ENCODE results near the gene OR52E1. TPM values are rescaled to one million over a fixed set of nuclear protein-coding genes. Genes with fewer than 3 reads are reported as not detected.
"Not testable (repeated sequence)": the region's sequence is repeated elsewhere in the genome, so short reads cannot be mapped to it uniquely, and the experiment has no call there.

The OR52E1 gene
- not detected in 2 replicates for total RNA-seq (2014; rRNA removed)
- not detected for polyA plus RNA-seq (2012)

GRCh38 chr11:5069272-5069671, at the start of gene OR52E1:
TSS of gene OR52E1 (plus strand) at chr11:5069572.
- no peak for DNase-seq (ENCODE audit: low read depth)

GRCh38 chr11:5021996-5022395, 47.4 kb upstream of the OR52E1 start:
- no peak for DNase-seq (ENCODE audit: low read depth)

GRCh38 chr11:5036669-5037068, 32.7 kb upstream of the OR52E1 start:
- DNase-seq (ENCODE audit: low read depth), result peak; percentile 9

DNA sequence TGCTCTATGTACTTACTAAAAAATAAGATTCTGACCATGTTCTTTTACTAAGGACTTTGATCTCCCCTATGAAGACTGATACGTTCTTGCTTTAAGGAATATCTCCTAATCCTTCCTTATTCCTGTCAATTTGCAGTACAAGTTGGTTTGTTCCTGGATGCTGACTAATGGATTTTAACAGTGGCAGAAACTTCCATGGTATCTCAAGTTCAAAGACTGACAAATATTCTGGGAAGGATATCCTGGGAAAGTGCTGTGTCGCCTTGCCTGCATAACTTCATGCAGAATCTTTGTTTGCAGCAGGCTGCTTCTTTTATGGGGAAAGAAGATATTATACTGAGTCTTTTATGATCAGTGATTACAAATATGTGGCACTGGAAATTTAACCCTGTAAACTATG, 31.4 kb upstream of the OR52E1 start:
- no peak for DNase-seq (ENCODE audit: low read depth)

GRCh38 chr11:5038341-5038740, 31.0 kb upstream of the OR52E1 start:
- DNase-seq (ENCODE audit: low read depth), result no peak

DNA sequence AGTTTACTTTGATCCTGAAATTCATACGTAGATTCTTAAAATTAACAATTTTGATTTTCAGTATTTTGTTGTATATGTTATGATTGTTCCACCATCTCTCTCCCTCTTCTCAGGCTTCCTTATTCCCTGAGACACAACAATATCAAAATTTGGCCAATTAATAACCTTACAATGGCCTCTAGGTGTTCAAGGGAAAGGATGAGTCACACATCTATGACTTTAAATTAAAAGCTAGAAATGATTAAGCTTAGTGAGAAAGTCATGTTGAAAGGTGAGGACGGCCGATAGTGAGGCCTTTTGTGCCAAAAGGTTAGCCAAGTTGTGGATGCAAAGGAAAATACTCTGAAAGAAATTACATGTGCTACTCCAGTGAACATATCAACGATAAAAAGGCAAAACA, 28.5 kb upstream of the OR52E1 start:
- DNase-seq (ENCODE audit: low read depth), result no peak

- no peak for DNase-seq (ENCODE audit: low read depth)
Measured at GRCh38 chr11:5042091-5042490, 27.3 kb upstream of the OR52E1 start.

DNA sequence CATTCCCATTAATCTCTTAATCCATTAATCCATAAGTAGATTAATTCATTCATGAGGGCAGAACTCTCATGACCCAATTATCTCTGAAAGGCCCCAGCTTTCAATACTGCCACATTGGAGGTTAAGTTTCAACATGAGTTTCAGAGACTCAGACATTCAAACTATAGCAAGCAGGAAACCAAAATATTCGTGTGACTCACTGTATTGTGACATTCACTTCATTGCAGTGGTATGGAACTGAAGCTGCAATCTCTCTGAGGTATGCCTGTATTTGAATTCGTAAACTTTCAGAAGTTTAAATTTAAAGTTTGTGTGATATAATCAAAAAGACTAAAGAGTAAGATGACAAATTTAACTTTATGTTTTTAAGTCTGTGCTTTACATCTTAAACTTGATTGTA, 26.0 kb upstream of the OR52E1 start:
- peak; percentile 3 for DNase-seq (ENCODE audit: low read depth)

- no peak for DNase-seq (ENCODE audit: low read depth)
Measured at GRCh38 chr11:5046226-5046625, 23.1 kb upstream of the OR52E1 start, which contains the start of gene OR52J3. TSS of gene OR52J3 (plus strand) at chr11:5046526. CDS start at chr11:5046526, 0 bp downstream.

DNA sequence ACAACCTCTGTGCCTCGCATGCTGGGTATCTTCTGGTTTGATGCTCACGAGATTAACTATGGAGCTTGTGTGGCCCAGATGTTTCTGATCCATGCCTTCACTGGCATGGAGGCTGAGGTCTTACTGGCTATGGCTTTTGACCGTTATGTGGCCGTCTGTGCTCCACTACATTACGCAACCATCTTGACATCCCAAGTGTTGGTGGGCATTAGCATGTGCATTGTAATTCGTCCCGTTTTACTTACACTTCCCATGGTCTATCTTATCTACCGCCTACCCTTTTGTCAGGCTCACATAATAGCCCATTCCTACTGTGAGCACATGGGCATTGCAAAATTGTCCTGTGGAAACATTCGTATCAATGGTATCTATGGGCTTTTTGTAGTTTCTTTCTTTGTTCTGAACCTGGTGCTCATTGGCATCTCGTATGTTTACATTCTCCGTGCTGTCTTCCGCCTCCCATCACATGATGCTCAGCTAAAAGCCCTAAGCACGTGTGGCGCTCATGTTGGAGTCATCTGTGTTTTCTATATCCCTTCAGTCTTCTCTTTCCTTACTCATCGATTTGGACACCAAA, 22.5 kb upstream of the OR52E1 start:
- no peak for DNase-seq (ENCODE audit: low read depth)

GRCh38 chr11:5058679-5059078, 10.7 kb upstream of the OR52E1 start:
- DNase-seq (ENCODE audit: low read depth), result not testable (repeated sequence)

DNA sequence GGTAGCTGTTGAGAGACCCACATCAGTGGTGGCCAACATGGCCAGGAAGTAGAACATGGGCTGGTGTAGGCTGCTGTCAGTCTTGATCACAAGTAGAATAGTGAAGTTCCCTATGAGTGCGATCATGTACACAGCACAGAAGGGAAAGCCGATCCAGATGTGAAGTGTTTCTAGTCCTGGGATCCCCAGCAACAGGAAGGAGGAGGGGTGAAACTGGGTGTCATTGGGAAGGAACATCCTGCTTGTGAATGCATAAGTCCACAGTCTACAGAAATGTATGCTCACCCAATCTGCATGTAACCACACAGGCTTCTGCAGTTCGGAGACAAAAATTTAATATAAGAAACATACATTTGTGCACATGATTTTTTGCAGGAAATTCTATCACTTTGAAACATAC, 10.0 kb upstream of the OR52E1 start, which contains the start of gene OR52E2:
Gene OR52E2, minus strand, starts transcription at position 237 of the 400 bp plus-strand sequence. Its CDS starts 0 bp downstream, at position 237.
- DNase-seq (ENCODE audit: low read depth), result no peak

GRCh38 chr11:5065027-5065426, 4.3 kb upstream of the OR52E1 start:
- no peak for DNase-seq (ENCODE audit: low read depth)

- no peak for DNase-seq (ENCODE audit: low read depth)
Measured at GRCh38 chr11:5071799-5072198, 2.4 kb downstream of the OR52E1 start.

GRCh38 chr11:5081405-5081804, 12.0 kb downstream of the OR52E1 start:
- DNase-seq (ENCODE audit: low read depth), result no peak

DNA sequence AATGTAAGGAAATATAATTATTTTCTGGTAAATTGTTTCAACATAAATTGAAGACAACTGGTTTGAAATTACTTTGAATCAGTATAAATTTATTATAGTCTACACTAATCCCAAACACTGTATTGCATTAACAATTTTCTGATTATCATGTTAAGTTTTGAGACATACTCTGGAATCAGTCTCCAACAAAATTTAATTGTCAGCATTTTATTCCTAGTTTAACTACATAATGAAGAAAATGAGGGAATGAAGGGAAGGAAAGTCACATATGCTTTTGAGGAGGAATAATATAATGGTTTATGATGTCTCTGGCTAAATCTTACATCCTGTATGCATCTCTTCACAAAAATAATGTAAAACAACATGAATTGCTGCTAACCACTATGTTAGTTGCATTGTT, 14.2 kb downstream of the OR52E1 start:
- no peak for DNase-seq (ENCODE audit: low read depth)

GRCh38 chr11:5088556-5088955, 19.2 kb downstream of the OR52E1 start:
- no peak for DNase-seq (ENCODE audit: low read depth)

- no peak for DNase-seq (ENCODE audit: low read depth)
Measured at GRCh38 chr11:5090668-5091067, 21.3 kb downstream of the OR52E1 start.

DNA sequence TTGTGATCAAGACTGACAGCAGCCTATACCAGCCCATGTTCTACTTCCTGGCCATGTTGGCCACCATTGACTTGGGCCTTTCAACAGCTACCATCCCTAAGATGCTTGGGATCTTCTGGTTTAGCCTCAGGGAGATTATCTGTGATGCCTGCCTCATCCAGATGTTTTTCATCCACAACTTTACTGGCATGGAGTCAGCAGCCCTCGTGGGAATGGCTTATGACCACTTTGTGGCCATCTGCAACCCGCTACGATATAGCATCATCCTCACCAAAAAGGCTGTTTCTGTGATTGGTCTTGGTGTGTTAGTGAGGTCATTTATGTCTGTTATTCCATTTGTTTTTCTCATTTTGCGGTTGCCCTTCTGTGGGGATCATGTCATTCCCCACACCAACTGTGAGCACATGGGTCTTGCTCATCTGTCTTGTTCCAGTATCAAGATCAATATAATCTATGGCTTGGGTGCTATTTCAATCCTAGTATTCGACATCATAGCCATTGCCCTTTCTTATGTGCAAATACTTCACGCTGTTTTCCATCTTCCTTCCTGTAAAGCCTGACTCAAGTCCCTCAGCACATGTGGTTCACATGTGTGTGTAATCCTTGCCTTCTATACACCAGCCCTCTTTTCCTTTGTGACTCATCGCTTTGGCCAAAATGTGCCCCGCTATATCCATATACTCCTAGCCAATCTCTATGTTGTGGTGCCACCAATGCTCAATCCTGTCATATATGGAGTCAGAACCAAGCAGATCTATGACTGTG, 23.6 kb downstream of the OR52E1 start:
- no peak for DNase-seq (ENCODE audit: low read depth)

- no peak for DNase-seq (ENCODE audit: low read depth)
Measured at GRCh38 chr11:5096011-5096410, 26.6 kb downstream of the OR52E1 start.

DNA sequence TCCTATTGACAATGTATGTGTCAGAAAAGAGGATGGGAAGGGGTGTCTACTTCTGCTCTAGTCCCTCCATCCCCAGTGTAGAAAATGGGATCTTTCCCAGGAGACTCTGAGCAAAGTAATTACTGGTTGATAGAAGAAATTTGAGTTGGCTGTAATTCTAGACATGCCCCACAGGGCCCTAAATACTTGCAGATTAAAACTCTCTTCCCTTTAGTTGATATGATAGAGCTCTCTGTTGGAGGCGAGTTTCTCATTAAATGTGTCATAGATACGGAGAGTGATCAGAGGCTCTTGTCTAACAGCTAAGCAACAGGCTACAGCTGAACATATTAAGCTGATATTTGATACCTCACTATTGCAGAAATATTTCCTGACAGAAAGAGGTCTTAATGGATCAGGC, 32.9 kb downstream of the OR52E1 start:
- DNase-seq (ENCODE audit: low read depth), result no peak

- DNase-seq (ENCODE audit: low read depth), result no peak
Measured at GRCh38 chr11:5103066-5103465, 33.7 kb downstream of the OR52E1 start.

- no peak for DNase-seq (ENCODE audit: low read depth)
Measured at GRCh38 chr11:5107285-5107684, 37.9 kb downstream of the OR52E1 start.

All from LHCN-M2 (cell line).